HEK293T (cell line): ENCODE results near the gene PAQR4.

Source experiments
- BHLHE40 ChIP-seq: fragments of 450-650 bp; IDR thresholded peaks from 2 replicates; pipeline ENCODE4 v1.6.1; 2016; ENCODE audit warnings: mild to moderate bottlenecking, moderate library complexity, borderline replicate concordance
- CTBP1 ChIP-seq: fragments of 450-650 bp; IDR thresholded peaks from 2 replicates; pipeline ENCODE4 v1.6.1; 2016; ENCODE audit warnings: borderline replicate concordance
- ELF4 ChIP-seq: fragments of 450-650 bp; IDR thresholded peaks from 2 replicates; pipeline ENCODE4 v1.6.1; 2017; ENCODE audit warnings: antibody characterized with exemption
- HDGF ChIP-seq: fragments of 450-650 bp; IDR thresholded peaks from 2 replicates; pipeline ENCODE4 v1.6.1; 2017; ENCODE audit warnings: antibody characterized with exemption, borderline replicate concordance
- LEF1 ChIP-seq: fragments of 450-650 bp; IDR thresholded peaks from 2 replicates; pipeline ENCODE4 v1.6.1; 2017; ENCODE audit warnings: mild to moderate bottlenecking, borderline replicate concordance
- NFRKB ChIP-seq: fragments of 450-650 bp; IDR thresholded peaks from 2 replicates; pipeline ENCODE4 v1.6.1; 2016; ENCODE audit warnings: mild to moderate bottlenecking, moderate library complexity

DNA sequence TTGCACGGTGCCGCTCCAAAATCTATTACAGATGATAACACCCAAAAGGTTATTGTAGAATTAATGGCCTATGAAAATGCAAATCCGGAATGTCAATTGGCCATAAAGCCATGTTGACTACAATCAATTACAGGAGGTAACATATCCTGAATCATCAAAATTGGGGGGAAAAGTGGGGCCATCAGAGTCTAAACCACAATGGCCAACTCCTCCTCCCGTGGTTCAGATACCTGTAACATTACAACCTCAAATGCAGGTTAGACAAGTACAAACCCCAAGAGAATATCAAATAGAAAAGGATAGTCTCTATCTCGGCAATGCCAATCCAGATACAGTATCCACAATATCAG lies 42.5 kb upstream of the PAQR4 start:
- TF ChIP-seq ELF4 (no peak), BHLHE40 (no peak), HDGF (no peak), CTBP1 (no peak), NFRKB (no peak), LEF1 (no peak)
